Measurements from ENCODE around the gene CASS4. TPM values are rescaled to one million over a fixed set of nuclear protein-coding genes. Genes with fewer than 3 reads are reported as not detected.
A peak's percentile ranks its signal among the peaks of the same experiment; 100 is the strongest.
"Not testable (repeated sequence)": the region's sequence is repeated elsewhere in the genome, so short reads cannot be mapped to it uniquely, and the experiment has no call there.

CASS4 gene
- total RNA-seq, 2 experiments from 2014 or later, result 3.5 to 3.7 TPM

- no peak for TF ChIP-seq CTCF (IDR thresholded peaks at IDR 0.05)
- H3K9me3 Mint-ChIP-seq, result no peaks in the 10 kb centered on the region
- no peak overlapping the region for H3K27ac Mint-ChIP-seq
- intact Hi-C loops (cut with micrococcal nuclease), result no loop called here
- ATAC-seq (no peak), DNase-seq (no peak)
- peaks cover 25% of the 10 kb centered on the region for H3K4me1 Mint-ChIP-seq (ENCODE audit: low read depth)
- H3K36me3 Mint-ChIP-seq (ENCODE audit: low read depth), result peaks cover 73% of the 10 kb centered on the region
- POLR2A ChIA-PET, result interaction anchor here (1.1 kb wide), 1 partner anchor 14 kb away, joined by 4 read pairs; no protein-coding TSS in a partner anchor
- no peaks in the 10 kb centered on the region for H3K27me3 Mint-ChIP-seq
- H3K4me3 Mint-ChIP-seq, result no peak overlapping the region
- CTCF ChIA-PET, result interaction anchor here (1.1 to 1.4 kb wide), 3 partner anchors 9 to 26 kb away, joined by 3 to 4 read pairs (median 3); partner anchors contain the start of gene FAM210B
Measured at GRCh38 chr20:56385130-56385529, 26.9 kb upstream of the CASS4 start.

- Mint-ChIP-seq H3K4me1 (ENCODE audit: low read depth) (peaks cover 28% of the 10 kb centered on the region), H3K27me3 (no peaks in the 10 kb centered on the region), H3K4me3 (no peak overlapping the region)
Measured at GRCh38 chr20:56386219-56386618, 25.8 kb upstream of the CASS4 start.

GRCh38 chr20:56388882-56389281 lies 23.2 kb upstream of the CASS4 start:
- peaks cover 21% of the 10 kb centered on the region for H3K4me1 Mint-ChIP-seq (ENCODE audit: low read depth)
- H3K4me3 Mint-ChIP-seq, result no peak overlapping the region
- DNase-seq (no peak), ATAC-seq (no peak)
- H3K9me3 Mint-ChIP-seq, result no peaks in the 10 kb centered on the region
- CTCF ChIA-PET, result no interaction called here
- no peak for TF ChIP-seq CTCF (IDR thresholded peaks at IDR 0.05)
- no peak overlapping the region for H3K27ac Mint-ChIP-seq
- POLR2A ChIA-PET, result interaction anchor here (0.7 to 1.1 kb wide), 2 partner anchors 20 to 26 kb away, joined by 3 read pairs; no protein-coding TSS in a partner anchor
- intact Hi-C loops (cut with micrococcal nuclease), result no loop called here
- peaks cover 65% of the 10 kb centered on the region for H3K36me3 Mint-ChIP-seq (ENCODE audit: low read depth)
- no peaks in the 10 kb centered on the region for H3K27me3 Mint-ChIP-seq

More at GRCh38 chr20:56386219-56386618, 25.8 kb upstream of the CASS4 start:
- intact Hi-C loops (cut with micrococcal nuclease), result no loop called here
- Mint-ChIP-seq H3K27ac (no peak overlapping the region), H3K9me3 (no peaks in the 10 kb centered on the region), H3K36me3 (ENCODE audit: low read depth) (peaks cover 74% of the 10 kb centered on the region)
- ChIA-PET POLR2A (no interaction called here), CTCF (no interaction called here)
- DNase-seq, result no peak
- no peak for ATAC-seq
- TF ChIP-seq CTCF (IDR thresholded peaks at IDR 0.05), result no peak

- Mint-ChIP-seq H3K36me3 (ENCODE audit: low read depth) (peaks cover 66% of the 10 kb centered on the region), H3K4me1 (ENCODE audit: low read depth) (peaks cover 25% of the 10 kb centered on the region), H3K9me3 (no peaks in the 10 kb centered on the region), H3K4me3 (peak overlapping the region; percentile 44), H3K27ac (no peak overlapping the region), H3K27me3 (no peaks in the 10 kb centered on the region)
- no peak for ATAC-seq
- intact Hi-C loops (cut with micrococcal nuclease), result loop anchor here (5.0 kb wide), 1 partner anchor 77 kb away; the partner anchor contains the start of gene RTF2
- TF ChIP-seq CTCF (IDR thresholded peaks at IDR 0.05), result no peak
- DNase-seq, result no peak
- CTCF ChIA-PET, result no interaction called here
- POLR2A ChIA-PET, result no interaction called here
Measured at GRCh38 chr20:56389807-56390206, 22.3 kb upstream of the CASS4 start.

GRCh38 chr20:56390396-56390795 lies 21.7 kb upstream of the CASS4 start:
- H3K9me3 Mint-ChIP-seq, H3K27ac Mint-ChIP-seq, H3K4me3 Mint-ChIP-seq, DNase-seq, POLR2A ChIA-PET, H3K27me3 Mint-ChIP-seq, ATAC-seq, CTCF ChIA-PET: not testable (repeated sequence)
- H3K4me1 Mint-ChIP-seq (ENCODE audit: low read depth), result peaks cover 29% of the 10 kb centered on the region
- intact Hi-C loops (cut with micrococcal nuclease), result loop anchor here (5.0 kb wide), 1 partner anchor 77 kb away; the partner anchor contains the start of gene RTF2
- H3K36me3 Mint-ChIP-seq (ENCODE audit: low read depth), result peaks cover 66% of the 10 kb centered on the region
